ENCODE data around the gene DNMT1.

- TF ChIP-seq POLR2A (IDR thresholded peaks at IDR 0.05): no peak
- no peak for TF ChIP-seq CTCF (IDR thresholded peaks at IDR 0.05)
- TF ChIP-seq EP300 (IDR thresholded peaks at IDR 0.05): no peak
- TF ChIP-seq POLR2AphosphoS5 (IDR thresholded peaks at IDR 0.05): no peak
These were observed 99.2 kb downstream of the DNMT1 start for GRCh38 chr19:10095622-10095947.

Data from suprapubic skin (tissue), 4 donors.